Measurements from ENCODE around the gene TRPM4. TPM values are rescaled to one million over a fixed set of nuclear protein-coding genes. Genes with fewer than 3 reads are reported as not detected.
"Not testable (repeated sequence)": the region's sequence is repeated elsewhere in the genome, so short reads cannot be mapped to it uniquely, and the experiment has no call there.

The TRPM4 gene
- total and polyA plus RNA-seq, 12 donors, result 20.4 to 100 (median 33.0) TPM

DNA sequence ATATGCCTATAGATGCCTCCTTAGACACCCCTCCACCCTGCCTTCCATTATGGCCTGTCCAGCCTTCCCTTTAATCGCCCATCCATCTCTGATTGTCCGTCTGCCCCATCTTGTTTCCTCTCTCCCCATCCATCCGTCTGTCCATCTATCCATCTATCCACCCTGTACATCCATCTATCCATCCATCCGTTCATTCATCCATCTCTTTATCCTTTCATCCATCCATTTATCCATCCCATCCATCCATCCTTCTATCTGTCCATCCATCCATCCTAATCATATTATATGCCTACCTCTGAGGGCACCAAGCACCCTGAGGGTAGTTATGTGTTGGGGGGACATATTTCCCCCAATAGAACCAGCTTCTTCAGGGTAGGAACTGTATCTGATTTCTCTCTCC is 23.1 kb downstream of the TRPM4 start:
- WGBS, 2 donors, result 94 to 96% methylated on average over 4 of the region's 4 CpGs
- peak in 1 of 8 donors; percentile 18 for ATAC-seq
- Histone ChIP-seq H3K4me1 (no peaks in the 10 kb centered on the region), H3K9me3 (peaks cover 0 to 9% (median 0%) of the 10 kb centered on the region in 11 donors), H3K27me3 (no peaks in the 10 kb centered on the region), H3K36me3 (peaks cover 0 to 91% (median 40%) of the 10 kb centered on the region in 9 donors), H3K27ac (no peak overlapping the region), H3K4me3 (no peak overlapping the region)
- intact Hi-C loops (cut with DNase I), result no loop called here
- DNase-seq, result no peak
- no peak for TF ChIP-seq CTCF (IDR thresholded peaks at IDR 0.05)

DNA sequence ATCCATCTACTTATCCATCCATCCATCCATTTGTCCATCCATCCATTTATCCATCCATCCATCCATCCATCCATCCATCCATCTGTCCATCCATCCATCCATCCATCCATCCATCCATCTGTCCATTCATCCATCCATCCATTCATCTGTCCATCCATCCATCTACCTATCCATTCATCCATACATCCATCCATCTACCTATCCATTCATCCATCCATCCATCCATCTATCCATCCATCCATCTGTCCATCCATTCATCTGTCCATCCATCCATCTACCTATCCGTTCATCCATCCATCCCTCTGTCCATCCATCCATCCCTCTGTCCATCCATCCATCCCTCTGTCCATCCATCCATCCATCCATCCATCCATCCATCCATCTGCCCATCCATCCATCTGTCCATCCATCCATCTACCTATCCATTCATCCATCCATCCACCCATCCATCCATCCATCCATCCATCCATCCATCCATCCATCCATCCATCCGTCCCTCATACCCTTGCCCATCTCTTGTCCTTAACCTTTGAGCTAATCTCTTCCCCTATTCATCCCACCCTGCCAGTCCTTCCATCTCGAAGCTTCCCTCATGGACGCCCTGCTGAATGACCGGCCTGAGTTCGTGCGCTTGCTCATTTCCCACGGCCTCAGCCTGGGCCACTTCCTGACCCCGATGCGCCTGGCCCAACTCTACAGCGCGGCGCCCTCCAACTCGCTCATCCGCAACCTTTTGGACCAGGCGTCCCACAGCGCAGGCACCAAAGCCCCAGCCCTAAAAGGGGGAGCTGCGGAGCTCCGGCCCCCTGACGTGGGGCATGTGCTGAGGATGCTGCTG is 24.6 kb downstream of the TRPM4 start:
- ATAC-seq, result peak in 1 of 8 donors; percentile 11
- intact Hi-C loops (cut with DNase I); H3K27me3 ChIP-seq; H3K4me1 ChIP-seq; H3K4me3 ChIP-seq; DNase-seq; H3K27ac ChIP-seq; H3K9me3 ChIP-seq: not testable (repeated sequence)
- peaks cover 0 to 91% (median 49%) of the 10 kb centered on the region in 9 donors for H3K36me3 ChIP-seq
- 78 to 83% methylated on average over 20 of the region's 20 CpGs for WGBS, 2 donors

DNA sequence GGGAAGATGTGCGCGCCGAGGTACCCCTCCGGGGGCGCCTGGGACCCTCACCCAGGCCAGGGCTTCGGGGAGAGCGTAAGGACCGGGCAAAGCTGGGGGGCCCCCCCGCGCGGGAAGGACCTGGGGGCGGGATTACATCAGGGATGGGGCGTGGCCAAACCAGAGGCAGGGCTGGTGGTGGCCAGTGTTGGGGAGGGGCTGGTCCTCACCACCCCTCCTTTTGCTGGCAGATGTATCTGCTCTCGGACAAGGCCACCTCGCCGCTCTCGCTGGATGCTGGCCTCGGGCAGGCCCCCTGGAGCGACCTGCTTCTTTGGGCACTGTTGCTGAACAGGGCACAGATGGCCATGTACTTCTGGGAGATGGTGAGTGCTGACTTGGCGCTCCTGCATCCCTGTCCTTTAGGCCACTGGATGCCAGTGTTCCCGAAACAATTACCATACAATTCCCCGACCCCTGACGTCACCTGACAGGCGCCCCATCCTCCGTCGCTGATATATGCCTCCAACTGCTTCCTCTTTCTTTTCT is 25.3 kb downstream of the TRPM4 start:
- intact Hi-C loops (cut with DNase I), result no loop called here
- no peak overlapping the region for H3K27ac ChIP-seq
- TF ChIP-seq CTCF (IDR thresholded peaks at IDR 0.05), result no peak
- ATAC-seq, result peak in 4 of 8 donors; percentile 9 to 52 (median 37)
- peaks cover 0 to 9% (median 0%) of the 10 kb centered on the region in 11 donors for H3K9me3 ChIP-seq
- H3K36me3 ChIP-seq, result peaks cover 0 to 91% (median 50%) of the 10 kb centered on the region in 9 donors
- no peaks in the 10 kb centered on the region for H3K27me3 ChIP-seq
- no peak for DNase-seq
- no peak overlapping the region for H3K4me3 ChIP-seq
- no peaks in the 10 kb centered on the region for H3K4me1 ChIP-seq
- 69 to 77% methylated on average over 26 of the region's 26 CpGs for WGBS, 2 donors

DNA sequence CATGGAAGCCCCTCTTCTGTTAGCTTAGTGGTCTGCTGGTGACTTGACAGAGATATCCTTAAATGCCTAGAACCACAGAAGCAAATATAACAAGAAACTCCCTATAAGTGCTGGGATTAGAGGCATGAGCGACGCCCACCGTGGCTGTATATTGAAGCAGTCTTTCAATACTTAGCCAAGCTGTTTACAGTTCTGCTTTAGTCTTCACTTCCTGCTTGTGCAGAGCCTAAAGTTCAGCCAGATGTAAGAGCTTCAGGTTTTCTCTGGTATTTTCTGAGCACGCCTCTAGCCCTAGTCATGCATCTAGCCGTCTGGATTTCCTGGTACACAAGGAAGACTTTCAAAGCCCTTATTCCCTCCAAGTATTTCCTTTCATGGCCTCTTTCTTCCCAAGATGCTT is 28.5 kb downstream of the TRPM4 start:
- DNase-seq (no peak), ATAC-seq (no peak)
- H3K4me3 ChIP-seq, result no peak overlapping the region
- H3K27ac ChIP-seq, result no peak overlapping the region
- peaks cover 0 to 18% (median 13%) of the 10 kb centered on the region in 9 donors for H3K4me1 ChIP-seq
- no peaks in the 10 kb centered on the region for H3K27me3 ChIP-seq
- H3K36me3 ChIP-seq, result peaks cover 0 to 96% (median 59%) of the 10 kb centered on the region in 9 donors
- WGBS, 2 donors, result 81 to 86% methylated on average over 5 of the region's 5 CpGs
- TF ChIP-seq CTCF (IDR thresholded peaks at IDR 0.05), result no peak
- H3K9me3 ChIP-seq, result peaks cover 0 to 9% (median 0%) of the 10 kb centered on the region in 11 donors
- intact Hi-C loops (cut with DNase I), result no loop called here
